HG03457 (cell line): ENCODE data around the gene RPRML.
"Not testable (repeated sequence)": the region's sequence is repeated elsewhere in the genome, so short reads cannot be mapped to it uniquely, and the experiment has no call there.

Experiments
- ATAC-seq: cut with Tn5 transposase; IDR thresholded peaks from one replicate; pipeline ENCODE4 v1.9.1; 2021; ENCODE audit warnings: moderate number of reproducible peaks; ENCODE audit not compliant: unreplicated experiment

Gene RPRML

DNA sequence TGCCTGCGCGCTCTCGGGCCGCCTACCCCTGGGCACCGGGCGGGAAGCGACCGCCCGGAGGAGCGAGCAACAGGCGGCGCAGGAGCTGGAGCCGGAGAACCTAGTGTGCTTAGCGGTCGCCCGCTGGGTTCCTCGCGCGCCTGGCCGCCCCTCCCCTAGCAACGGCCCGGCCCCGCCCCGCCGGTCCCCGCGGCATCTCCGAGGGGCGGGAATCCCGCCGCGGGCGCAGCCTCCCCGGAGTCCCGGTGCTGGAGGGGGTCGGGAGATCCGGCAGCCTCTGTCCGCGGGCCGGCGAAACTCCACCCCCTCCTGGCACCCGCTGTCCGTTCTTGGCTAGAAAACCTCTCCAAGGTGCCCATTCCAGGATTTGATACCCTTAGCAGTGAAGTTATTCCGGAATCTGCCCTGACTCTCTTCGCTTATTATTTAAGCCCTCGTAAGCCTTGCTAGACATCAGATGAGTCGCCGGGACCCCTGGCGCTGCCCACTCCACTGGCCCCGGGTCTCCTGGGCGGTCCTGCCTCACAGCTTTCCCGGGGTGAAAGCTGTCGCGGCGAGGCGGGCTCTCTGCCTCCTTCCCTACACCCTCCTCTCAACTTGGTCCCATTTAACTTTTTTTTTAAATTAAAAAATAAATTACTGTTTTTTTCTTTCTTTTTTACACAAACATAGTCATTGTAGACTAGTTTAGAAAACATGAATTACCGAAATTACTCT lies at the start of gene RPRML:
TSS of gene RPRML (minus strand) at position 107 of the 717 bp plus-strand sequence. CDS start 246 bp downstream, outside the sequence.
- ATAC-seq: no peak

DNA sequence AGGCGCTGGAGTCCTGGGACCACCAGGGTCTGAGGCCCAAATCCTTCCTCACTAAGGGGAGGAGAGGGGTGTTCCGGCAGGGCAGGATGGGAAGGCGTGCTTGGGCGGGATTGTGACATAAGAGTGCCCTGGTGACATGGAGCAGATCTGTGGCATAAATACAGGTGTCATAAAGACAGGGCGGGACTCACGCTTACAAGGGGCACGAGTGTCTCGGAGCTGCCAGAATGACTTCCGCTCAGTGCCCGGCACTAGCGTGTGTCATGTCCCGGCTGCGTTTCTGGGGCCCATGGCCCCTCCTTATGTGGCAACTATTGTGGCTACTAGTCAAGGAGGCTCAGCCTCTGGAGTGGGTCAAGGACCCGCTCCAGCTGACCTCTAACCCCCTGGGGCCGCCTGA lies 37.9 kb upstream of the RPRML start:
- not testable (repeated sequence) for ATAC-seq

DNA sequence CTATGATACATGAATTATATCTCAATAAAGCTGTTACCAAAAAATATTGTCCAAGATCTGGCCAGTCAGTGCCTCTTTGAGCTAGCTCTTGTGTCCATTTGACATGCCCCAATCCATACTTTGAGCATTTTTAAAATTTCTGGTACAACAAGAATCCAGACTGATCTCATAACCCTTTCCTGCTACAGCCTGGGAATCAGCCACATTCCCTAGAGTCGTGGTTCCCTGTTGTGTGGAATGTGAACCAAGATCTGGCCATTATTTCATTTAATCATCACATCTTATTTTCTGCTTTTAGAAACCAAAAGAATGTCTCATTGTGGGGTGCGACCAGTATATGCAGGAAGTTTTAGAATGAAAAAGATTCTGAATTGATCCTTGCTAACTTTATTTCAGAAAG lies 34.3 kb upstream of the RPRML start:
- ATAC-seq: no peak

DNA sequence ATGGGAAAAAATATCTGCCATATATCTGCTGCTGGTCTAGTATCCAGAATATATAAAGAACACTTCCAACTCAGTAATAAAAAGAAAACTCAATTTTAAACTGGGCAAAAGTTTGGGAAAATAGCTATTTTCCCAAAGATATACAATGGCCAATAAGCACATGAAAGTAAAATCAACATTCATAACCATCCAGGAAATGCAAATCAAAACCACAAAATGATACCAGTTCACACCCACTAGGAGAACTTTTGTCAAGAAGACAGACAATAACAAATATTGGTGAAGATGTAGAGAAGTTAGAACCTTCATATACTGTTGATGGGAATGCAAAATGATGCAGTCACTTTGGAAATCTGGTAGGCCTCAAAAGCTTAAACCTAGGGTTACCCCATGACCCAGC lies 33.4 kb upstream of the RPRML start:
- no peak for ATAC-seq

DNA sequence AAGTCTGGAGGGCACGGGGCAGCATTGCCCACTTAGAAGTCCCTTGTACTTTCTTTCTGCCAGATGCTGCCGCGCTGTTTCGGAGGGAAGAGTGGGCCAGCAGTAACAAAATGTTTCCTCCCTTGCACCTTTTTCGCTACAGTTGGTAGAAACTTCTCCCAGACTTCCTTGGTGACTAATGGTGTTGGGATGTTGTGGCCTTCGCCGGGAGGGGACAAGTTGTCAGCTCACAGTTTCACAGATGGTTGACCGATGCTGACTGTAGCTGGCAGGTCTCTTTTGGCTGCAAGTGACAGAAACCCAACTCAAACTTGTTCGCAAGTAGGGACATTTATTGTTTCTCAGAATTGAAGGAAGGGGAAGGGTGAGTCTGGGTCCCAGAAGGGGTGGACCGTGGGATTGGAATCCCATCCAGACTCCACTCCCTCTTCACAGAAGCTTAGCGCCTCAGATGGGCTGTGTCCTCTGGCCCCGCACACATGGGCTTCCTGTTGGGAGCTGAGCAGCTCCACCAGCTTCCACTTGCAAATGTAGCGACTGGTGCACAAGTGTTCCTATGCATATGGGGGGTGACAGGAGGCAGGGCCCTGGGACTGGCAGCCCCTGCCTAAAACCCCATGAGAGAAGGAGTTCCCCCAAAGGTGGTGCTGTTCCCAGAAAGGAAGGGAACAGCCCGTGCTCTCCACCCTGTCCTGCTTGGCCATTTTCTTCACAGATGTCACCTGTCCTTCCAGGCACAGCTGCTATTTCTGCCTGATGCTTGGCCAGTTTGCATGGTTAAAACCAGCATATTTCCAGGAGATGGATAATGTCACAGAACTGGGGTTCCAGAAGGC lies 30.9 kb upstream of the RPRML start:
- no peak for ATAC-seq

DNA sequence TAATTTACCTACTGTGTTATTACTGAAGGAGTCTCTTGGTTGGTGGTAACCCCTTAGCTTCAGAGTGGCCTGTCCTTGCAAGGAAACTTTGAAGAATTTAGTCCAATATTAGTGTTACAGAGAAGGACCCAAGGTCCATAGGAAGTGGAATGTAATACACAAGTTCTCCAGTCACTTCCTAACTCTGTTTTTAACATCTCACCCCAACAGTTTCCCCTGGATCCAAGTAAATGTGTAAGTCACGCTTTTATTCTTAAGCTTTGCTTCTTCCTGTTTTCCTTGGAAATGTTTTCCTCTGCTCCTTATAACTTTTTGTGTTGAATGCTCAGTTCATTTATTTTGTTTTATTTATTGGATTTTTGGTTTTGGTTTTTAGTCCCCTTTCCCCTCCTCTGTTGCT lies 25.9 kb upstream of the RPRML start:
- no peak for ATAC-seq

DNA sequence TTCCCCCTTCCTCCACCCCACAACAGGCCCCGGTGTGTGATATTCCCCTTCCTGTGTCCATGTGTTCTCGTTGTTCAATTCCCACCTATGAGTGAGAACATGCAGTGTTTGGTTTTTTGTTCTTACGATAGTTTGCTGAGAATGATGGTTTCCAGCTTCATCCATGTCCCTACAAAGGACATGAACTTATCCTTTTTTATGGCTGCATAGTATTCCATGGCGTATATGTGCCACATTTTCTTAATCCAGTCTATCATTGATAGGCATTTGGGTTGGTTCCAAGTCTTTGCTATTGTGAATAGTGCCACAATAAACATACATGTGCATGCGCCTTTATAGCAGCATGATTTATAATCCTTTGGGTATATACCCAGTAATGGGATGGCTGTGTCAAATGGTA lies 24.8 kb upstream of the RPRML start:
- not testable (repeated sequence) for ATAC-seq

DNA sequence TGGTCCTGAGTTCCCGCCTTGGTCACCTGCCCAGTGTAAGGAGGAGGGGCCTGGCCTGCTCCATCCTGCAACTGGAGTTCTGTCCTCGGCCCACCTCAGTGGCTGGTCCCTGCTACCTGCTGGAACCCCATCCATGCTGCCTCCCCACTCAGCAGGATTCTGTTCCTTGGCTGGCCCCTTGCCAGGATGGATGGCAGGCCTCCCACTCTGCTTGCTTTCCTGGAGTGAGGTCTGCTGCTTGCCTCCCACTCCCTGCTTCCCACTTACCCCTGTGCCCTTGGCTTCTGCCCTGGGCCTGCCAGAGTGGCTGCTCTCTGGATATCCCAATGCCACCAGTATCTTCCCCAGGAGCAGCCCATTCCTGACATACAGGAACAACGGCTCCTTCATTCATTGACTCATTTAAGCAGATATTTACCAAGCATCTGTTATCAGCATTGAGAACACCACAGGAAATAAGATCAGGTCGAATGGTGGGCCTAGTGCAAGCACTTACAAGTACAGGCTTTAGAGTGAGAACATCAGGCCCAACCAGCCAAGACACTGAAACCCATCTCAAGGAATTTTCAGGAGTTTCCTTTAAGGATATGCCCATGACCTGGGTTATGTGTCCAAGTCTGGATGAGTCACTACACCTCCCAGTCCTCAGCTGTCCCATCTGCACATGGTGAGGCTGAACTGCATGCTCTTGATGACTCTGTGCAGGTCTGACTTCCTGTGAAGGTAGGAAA lies 17.0 kb upstream of the RPRML start:
- ATAC-seq: no peak

DNA sequence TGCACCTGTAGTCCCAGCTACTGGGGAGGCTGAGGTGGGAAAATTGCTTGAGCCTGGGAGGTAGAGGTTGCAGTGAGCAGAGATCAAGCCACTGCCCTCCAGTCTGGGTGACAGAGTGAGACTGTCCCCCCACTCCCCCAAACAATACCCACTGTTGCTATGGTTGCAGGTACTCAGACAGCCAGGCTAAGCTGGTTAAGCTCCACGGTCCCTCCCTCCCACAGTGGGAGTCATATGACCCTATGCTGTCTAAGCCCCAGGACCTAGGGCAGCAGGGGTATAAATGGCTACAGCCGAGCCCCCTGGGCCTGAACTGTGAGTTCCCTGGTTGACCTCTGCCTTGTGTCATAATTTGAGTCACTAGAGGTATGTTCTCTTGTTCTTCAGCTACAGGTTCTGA lies 15.9 kb upstream of the RPRML start:
- no peak for ATAC-seq

DNA sequence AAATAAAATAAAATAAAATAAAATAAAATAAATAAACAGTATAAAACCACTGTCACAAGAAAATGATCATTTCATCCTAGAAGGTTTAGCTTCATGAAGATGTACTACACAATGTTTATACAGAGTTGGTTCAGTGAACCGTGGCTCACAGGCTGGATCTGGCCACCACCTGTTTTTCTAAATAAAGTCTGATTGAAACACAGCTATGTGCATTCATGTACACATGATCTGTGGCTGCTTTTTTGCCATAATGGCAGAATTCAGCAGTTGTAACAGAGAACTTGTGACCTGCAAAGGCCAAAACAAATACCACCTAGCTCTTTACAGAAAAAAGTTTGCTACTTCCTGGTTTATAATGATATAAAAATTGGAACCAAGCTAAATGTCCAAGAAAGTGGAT lies 12.6 kb upstream of the RPRML start:
- ATAC-seq: no peak

DNA sequence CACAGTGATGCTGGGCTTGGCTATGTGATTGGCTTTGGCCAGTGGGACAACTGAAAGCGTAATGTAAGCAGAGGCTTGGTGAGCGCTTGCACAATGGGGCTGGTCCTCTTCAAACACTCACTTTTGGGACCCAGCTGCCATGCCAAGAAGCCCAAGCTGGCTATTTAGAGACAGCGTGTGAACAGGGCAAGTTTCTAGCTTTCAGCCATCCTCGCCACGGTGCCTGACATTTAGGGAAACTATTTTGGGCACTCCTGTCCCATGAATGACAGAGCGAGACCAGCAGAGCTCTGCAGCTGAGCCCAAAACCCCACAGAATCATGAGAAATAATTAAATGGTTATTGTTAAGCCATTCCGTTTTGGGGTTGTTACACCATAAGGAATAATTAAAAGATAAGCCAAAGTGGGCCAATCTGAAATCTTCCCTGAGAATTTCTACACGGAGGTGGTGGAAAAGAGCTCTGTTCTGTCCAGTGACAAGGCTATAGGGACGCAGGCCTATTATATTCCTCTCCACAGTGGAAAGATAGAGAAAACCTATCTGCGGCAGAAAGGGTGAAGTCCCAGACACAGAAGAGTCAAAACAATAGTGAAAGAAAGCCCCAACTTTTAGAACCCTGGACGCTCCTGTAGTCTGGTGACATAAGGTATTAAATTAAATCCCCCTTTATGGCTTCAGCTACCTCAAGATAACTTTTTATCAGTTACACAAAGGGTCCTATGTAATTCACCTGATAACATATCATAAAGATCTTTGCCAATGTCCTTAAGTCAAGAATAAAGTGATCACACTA lies 10.8 kb upstream of the RPRML start:
- no peak for ATAC-seq

DNA sequence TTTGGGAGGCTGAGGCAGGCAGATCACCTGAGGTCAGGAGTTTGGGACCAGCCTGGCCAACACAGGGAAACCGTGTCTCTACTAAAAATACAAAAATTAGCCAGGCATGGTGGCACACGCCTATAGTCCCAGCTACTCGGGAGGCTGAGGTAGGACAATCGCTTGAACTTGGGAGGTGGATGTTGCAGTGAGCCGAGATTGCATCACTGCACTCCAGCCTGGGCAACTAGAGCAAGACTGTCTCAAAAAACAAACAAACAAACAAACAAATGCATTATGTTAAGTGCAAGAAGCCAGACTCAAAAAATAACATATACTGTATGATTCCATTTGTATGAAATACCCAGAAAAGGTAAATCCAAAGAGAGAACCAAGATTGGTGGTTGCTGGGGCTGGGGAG lies 8.9 kb upstream of the RPRML start:
- not testable (repeated sequence) for ATAC-seq

DNA sequence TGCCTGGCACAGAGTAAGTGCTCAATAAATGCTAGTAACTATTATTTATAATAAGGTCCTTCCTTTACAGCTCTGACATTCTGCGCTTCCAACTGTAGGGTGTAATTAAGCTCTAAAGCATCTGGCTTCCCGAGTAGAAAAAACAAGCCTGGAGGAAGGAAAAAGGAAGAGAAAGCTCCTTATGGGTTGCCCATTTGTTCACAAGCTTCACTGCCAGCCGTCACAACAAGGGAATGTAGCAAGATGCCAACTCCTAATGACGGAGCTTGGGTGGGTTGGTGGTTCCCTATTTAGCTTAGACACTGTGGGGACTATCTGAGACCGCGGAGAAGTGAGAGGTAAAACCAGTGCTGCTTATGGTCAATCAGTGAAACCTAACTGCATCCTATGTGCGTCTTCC lies 7.3 kb upstream of the RPRML start:
- no peak for ATAC-seq

DNA sequence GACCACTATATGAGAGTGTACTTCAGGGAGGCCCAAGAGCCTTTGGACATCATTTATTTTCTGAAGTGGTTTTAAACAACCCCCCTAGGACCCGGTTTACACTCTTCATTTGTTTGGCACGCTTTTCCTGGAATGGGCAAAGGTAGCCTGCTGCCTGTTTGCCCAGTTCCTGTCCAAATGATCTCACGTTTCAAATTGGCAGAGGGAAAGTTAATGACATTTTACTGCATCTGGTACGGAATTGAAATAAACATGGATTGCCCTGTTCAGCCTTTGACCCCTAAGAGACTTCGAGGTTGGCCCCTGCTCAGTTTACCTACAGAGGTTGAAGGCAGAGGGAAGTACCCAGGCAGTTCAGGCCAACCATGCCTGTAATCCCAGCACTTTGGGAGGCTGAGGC lies 5.8 kb upstream of the RPRML start:
- ATAC-seq: no peak

DNA sequence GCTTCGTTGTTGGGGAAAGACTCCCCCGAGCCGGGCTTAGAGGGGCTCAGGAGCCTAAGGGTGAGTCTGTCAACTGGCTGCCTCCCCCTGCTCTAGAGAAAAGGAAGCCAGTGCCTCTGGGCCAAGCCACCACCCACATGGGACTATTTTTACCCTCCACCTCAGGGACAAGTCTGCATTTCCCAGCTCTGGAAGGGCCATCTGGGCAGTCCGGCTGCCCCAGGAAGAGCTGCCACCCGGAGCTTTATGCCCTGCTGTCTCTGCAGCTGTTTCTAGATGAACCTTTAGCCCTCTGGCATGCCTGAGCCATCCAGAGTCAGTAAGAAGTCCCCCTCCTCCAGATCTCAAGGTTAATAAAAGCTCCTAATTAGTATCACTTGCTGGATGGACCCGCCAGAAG lies 5.3 kb upstream of the RPRML start:
- ATAC-seq: no peak

DNA sequence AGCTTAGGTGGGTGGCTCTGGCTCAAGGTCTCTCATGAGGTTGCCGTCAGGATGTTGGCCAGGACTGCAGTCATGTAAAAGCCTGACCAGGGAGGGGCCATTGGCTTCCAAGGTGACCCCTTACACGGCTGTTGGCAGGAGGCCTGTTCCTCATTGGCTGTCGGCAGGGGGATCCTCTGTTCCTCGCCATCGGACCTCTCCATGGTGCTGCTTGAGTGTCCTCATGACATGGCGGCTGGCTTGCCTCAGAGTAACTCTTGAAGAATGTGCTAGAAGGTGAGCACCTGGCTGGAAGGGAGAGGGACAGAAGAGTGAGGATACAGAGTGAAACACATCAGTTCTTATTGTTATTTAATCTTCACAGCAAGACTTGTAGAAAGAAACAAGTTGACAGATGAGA lies 4.7 kb upstream of the RPRML start:
- ATAC-seq: no peak

DNA sequence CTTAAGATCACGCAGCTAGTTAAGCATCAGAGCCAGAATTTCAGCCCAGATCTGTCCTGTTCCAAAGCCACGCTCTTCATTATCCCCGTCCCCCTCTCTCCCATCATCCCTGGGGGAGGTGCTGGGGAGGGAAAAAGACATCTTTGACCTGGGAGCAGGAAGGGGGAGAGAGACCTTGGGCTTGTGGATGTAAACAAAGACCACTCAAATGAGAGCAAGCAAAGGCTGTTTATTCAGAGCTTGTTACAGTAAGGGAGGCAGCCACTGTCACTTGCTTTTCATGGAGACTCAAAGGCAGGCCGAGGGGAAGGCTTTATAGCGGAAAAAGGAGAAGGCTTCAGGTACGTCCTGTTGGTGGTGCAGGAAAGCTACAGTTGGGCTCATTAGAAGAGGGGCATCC lies 3.5 kb upstream of the RPRML start:
- no peak for ATAC-seq

DNA sequence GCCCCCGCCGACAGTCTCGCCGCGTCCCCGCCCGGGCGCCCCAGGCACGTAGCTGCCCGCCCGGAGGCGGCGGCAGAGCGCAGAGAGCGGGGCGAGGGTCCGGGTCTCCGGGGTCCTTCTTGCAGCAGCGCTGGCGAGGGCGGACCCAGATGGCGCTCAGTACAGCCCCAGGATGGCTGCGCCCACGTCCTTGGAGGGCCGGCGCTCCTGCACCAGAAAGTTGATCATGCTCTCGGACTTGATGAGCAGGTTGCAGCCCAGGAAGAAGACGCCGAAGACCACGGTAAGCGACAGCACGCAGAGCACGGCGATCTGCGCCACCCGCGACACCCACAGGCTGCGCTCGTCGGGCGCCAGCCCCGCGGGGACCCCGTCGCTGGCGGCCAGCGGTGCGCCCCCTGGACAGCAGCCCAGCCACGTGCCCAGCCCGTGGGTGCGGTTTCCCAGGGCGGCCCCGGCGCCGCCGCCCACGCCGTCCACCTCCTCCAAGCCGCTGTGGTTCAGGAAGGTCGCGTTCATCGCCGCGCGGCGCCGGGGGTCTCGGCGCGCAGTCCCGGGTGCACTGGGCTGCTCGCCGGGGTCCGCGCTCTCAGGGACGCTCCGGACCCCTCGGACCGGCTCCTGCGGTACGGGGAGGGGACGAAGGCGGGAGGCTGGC lies 435 bp downstream of the RPRML start:
- no peak for ATAC-seq

DNA sequence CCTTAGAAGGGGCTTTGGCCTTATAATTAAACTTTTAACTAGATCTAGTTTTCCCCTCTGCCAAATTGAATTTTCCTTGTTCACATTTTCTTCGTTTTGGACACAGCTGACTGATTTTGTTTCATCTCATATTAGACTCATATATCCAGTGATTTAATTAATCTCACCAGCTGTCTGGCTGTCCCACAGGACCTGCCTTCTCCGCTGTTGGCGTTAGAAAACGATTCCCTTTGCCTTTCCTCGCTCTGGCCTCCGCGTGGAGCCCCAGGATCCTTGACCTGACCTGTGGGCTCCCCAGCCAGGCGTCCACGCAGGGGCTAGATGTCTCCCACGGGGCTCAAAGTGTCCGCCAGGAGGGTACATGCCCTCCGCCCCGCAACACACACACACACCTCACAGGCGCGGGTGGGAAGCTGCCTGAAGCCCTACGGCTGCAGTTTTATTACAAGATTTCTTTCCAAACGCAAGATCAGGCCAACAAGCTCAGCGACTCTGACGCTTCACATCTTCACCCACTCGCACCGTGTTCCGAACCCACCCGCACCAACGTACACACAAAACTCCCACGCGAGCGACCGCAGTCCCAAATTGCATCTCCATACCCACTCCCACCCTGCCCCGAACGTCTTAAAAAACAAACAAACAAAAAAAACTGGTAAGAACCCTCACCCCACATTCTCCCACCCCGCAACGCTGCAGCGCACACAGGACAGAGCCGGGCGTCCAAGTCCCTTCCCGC lies 1.1 kb downstream of the RPRML start:
- no peak for ATAC-seq

DNA sequence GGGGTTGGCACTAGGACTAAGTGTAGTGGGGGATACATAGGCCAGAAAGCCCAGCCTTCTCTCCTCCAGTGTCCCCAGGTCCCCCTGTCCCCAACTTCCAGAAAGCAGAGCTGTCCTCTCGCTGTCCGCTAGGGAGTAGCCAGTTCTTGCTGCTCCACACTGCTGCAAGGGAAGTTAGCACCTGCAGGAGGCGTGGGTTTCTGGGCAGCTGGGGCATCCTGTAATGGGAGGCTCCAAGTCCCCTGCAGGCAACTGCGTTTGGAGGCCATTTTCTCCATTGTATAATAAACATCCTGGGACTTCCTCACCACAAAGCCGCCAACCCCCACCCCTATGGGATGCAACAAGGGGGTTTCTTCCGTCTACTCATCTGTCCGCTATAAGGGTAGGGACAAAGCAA lies 1.7 kb downstream of the RPRML start:
- ATAC-seq: no peak
